NCI-H2196 (cell line): ENCODE data around the gene STK16.
"Not testable (repeated sequence)": the region's sequence is repeated elsewhere in the genome, so short reads cannot be mapped to it uniquely, and the experiment has no call there.

Experiments
- DNase-seq: peaks from one replicate; lab custom pipeline; 2025; ENCODE audit not compliant: unreplicated experiment; lab: John Stamatoyannopoulos, UW

STK16 gene

GRCh38 chr2:219245148-219245898 lies at the start of gene STK16, which contains the start of gene GLB1L:
Gene STK16 (plus strand): TSS chr2:219245479. CDS start chr2:219246000, 521 bp downstream.
Gene GLB1L (minus strand): TSS chr2:219245444. CDS start chr2:219243573, 1,871 bp downstream.
- peak; percentile 96 for DNase-seq

- no peak for DNase-seq
These were observed 47.9 kb upstream of the STK16 start for GRCh38 chr2:219197388-219197787.

- DNase-seq = no peak
These were observed 46.3 kb upstream of the STK16 start for GRCh38 chr2:219198974-219199373.

- no peak for DNase-seq
These were observed 45.6 kb upstream of the STK16 start for GRCh38 chr2:219199470-219200211.

- not testable (repeated sequence) for DNase-seq
These were observed 44.6 kb upstream of the STK16 start for GRCh38 chr2:219200502-219201326.

- DNase-seq = not testable (repeated sequence)
These were observed 43.9 kb upstream of the STK16 start for GRCh38 chr2:219201331-219201730.

GRCh38 chr2:219204425-219205164 lies 40.7 kb upstream of the STK16 start:
- no peak for DNase-seq

- no peak for DNase-seq
These were observed 40.1 kb upstream of the STK16 start for GRCh38 chr2:219205165-219205538.

- no peak for DNase-seq
These were observed 39.3 kb upstream of the STK16 start for GRCh38 chr2:219205981-219206327.

GRCh38 chr2:219206328-219207133 lies 38.7 kb upstream of the STK16 start, which contains the start of gene ZFAND2B:
Gene ZFAND2B (plus strand): TSS chr2:219206782. CDS start chr2:219206988, 206 bp downstream.
- peak; percentile 94 for DNase-seq

GRCh38 chr2:219207134-219207883 lies 38.0 kb upstream of the STK16 start:
- DNase-seq = no peak

GRCh38 chr2:219207884-219208740 lies 37.2 kb upstream of the STK16 start:
- DNase-seq = no peak

GRCh38 chr2:219209236-219210195 lies 35.8 kb upstream of the STK16 start:
- no peak for DNase-seq

- no peak for DNase-seq
These were observed 34.9 kb upstream of the STK16 start for GRCh38 chr2:219210196-219210885.

GRCh38 chr2:219210886-219211362 lies 34.4 kb upstream of the STK16 start:
- DNase-seq = no peak

- DNase-seq = no peak
These were observed 32.3 kb upstream of the STK16 start for GRCh38 chr2:219213026-219213415.
